Tibial artery (tissue), 4 donors: ENCODE results near the gene KIF5C.

Source experiments
- DNase-seq, 2 donors: peaks; one replicate each; pipeline ENCODE4 v3.0.0-alpha.2; 2019
- H3K27ac ChIP-seq, 2 donors: fragments of 200-600 bp; sonication (generic) in 1 of 2; 1 replicate in 1 of 2; 2 replicates in 1 of 2; pipeline ENCODE4 v1.5.1; 2018 to 2019; ENCODE audit warnings: mild to moderate bottlenecking in 1 of 2
- H3K27me3 ChIP-seq, 2 donors: fragments of 200-600 bp; sonication (generic) in 1 of 2; one replicate each; pipeline versions ENCODE4 v1.5.1 to v1.6.0; 2016 to 2019
- H3K36me3 ChIP-seq, 3 donors: fragments of 200-600 bp; sonication (generic) in 2 of 3; one replicate each; pipeline ENCODE4 v1.5.1; 2016 to 2019; ENCODE audit warnings: mild to moderate bottlenecking in 2 of 3
- H3K4me1 ChIP-seq, 4 donors: fragments of 200-600 bp; sonication (generic) in 2 of 4; 1 replicate in 3 of 4; 2 replicates in 1 of 4; pipeline ENCODE4 v1.5.1; 2016 to 2019
- H3K4me3 ChIP-seq, 2 donors: fragments of 200-600 bp; sonication (generic) in 1 of 2; 1 replicate in 1 of 2; 2 replicates in 1 of 2; pipeline ENCODE4 v1.5.1; 2018 to 2019; ENCODE audit warnings: mild to moderate bottlenecking in 2 of 2
- H3K9me3 ChIP-seq, 3 donors: fragments of 200-600 bp; sonication (generic) in 1 of 3; one replicate each; pipeline ENCODE4 v1.5.1; 2016 to 2019
- CTCF ChIP-seq, 2 experiments: fragments of 200-600 bp in 1 of 2; fragments of 450-650 bp in 1 of 2; IDR thresholded peaks; one replicate each; pipeline ENCODE4 v1.5.1; 2017 to 2019; ENCODE audit warnings: antibody characterized with exemption in 2 of 2, mild to moderate bottlenecking in 1 of 2, moderate library complexity in 1 of 2
- intact Hi-C: fragments of 100-400 bp; cut with DNase I; formaldehyde crosslinking; loops from one replicate; pipeline ENCODE4 v1.15.0; 2023; ENCODE audit warnings: low total_unique reads

Gene KIF5C

GRCh38 chr2:148876595-148877402 is 1.8 kb downstream of the KIF5C start:
- Histone ChIP-seq H3K27ac (no peak overlapping the region), H3K4me1 (peaks cover 0 to 30% (median 25%) of the 10 kb centered on the region in 4 donors), H3K27me3 (peaks cover 0 to 28% of the 10 kb centered on the region in 2 donors), H3K9me3 (peaks cover 0 to 7% (median 0%) of the 10 kb centered on the region in 3 donors), H3K4me3 (peak overlapping the region; percentile 51 to 60), H3K36me3 (no peaks in the 10 kb centered on the region)
- peak in 1 of 2 donors; percentile 66 for DNase-seq
- intact Hi-C loops = no loop called here
- TF ChIP-seq CTCF (IDR thresholded peaks at IDR 0.05) = no peak

GRCh38 chr2:148877403-148877740 is 2.3 kb downstream of the KIF5C start:
- Histone ChIP-seq H3K9me3 (peaks cover 0 to 7% (median 0%) of the 10 kb centered on the region in 3 donors), H3K4me3 (no peak overlapping the region), H3K4me1 (peaks cover 0 to 30% (median 25%) of the 10 kb centered on the region in 4 donors), H3K27ac (no peak overlapping the region), H3K27me3 (peaks cover 0 to 28% of the 10 kb centered on the region in 2 donors), H3K36me3 (no peaks in the 10 kb centered on the region)
- DNase-seq = no peak
- intact Hi-C loops = no loop called here
- TF ChIP-seq CTCF (IDR thresholded peaks at IDR 0.05) = no peak

GRCh38 chr2:148880636-148881035 is 5.6 kb downstream of the KIF5C start:
- H3K4me3 ChIP-seq = no peak overlapping the region
- intact Hi-C loops = no loop called here
- H3K4me1 ChIP-seq = peaks cover 0 to 17% (median 17%) of the 10 kb centered on the region in 4 donors
- peaks cover 0 to 7% (median 0%) of the 10 kb centered on the region in 3 donors for H3K9me3 ChIP-seq
- no peak for TF ChIP-seq CTCF (IDR thresholded peaks at IDR 0.05)
- no peak for DNase-seq
- peaks cover 0 to 12% of the 10 kb centered on the region in 2 donors for H3K27me3 ChIP-seq
- no peaks in the 10 kb centered on the region for H3K36me3 ChIP-seq
- no peak overlapping the region for H3K27ac ChIP-seq

GRCh38 chr2:148882051-148882450 is 7.0 kb downstream of the KIF5C start:
- DNase-seq = no peak
- Histone ChIP-seq H3K4me3 (no peak overlapping the region), H3K27me3 (no peaks in the 10 kb centered on the region), H3K9me3 (peaks cover 0 to 7% (median 0%) of the 10 kb centered on the region in 3 donors), H3K36me3 (no peaks in the 10 kb centered on the region), H3K27ac (no peak overlapping the region), H3K4me1 (peaks cover 0 to 4% (median 3%) of the 10 kb centered on the region in 4 donors)
- intact Hi-C loops = no loop called here
- no peak for TF ChIP-seq CTCF (IDR thresholded peaks at IDR 0.05)

- Histone ChIP-seq H3K27me3 (peaks cover 0 to 19% of the 10 kb centered on the region in 2 donors), H3K36me3 (no peaks in the 10 kb centered on the region), H3K9me3 (peaks cover 0 to 1% (median 0%) of the 10 kb centered on the region in 3 donors), H3K4me3 (no peak overlapping the region), H3K27ac (no peak overlapping the region), H3K4me1 (peaks cover 0 to 16% (median 11%) of the 10 kb centered on the region in 4 donors)
- no peak for TF ChIP-seq CTCF (IDR thresholded peaks at IDR 0.05)
- DNase-seq = no peak
- intact Hi-C loops = no loop called here
These were observed 10.2 kb downstream of the KIF5C start for GRCh38 chr2:148885209-148885608.
